ENCODE data around the gene EXD3. TPM values are rescaled to one million over a fixed set of nuclear protein-coding genes. Genes with fewer than 3 reads are reported as not detected.

EXD3 gene
- total RNA-seq, 1 donor from 2014 or later = 18.7 TPM

DNA sequence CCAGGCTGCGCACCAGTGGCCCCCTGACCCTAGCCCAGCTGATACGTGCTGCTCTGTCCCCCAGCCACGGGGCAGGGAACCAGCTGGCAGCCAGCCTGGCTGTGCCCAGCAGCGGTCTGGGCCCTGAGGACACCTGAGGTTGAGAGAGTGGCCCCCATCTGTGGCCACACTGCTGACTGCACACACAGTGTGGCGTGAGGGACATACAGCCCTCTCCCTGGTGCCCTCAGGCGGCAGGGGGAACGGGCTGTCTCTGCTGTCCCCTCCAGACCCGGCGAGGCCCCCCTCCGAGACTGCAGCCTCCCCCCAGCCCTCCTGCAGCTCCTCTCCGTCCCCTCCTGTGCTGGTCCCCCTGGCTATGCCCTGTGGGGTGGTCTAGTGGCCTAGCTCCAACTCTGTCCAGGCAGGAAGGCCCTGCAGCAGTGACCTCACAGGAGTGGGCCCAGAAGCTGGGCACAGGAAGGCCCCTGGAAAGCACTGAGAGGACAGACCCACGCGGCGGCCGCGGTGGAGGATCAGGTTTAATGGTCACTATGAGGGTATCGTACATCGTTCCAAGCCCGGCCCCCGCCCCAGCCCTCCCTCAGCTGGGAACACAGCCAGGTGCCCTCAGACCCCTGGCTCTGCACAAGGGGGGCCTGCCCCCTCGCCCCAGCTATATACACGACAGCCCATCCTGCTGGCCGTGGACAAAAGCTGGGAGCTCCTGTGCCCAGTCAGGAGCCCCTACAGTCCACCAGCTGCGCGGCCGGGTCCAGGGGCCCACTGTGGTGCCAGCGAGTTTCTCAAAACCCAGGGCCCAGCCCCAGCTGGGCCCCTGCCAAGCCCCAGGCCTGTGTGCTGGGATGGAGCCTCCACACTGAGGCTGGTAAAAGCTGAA lies 25.0 kb upstream of the EXD3 start:
- DNase-seq (ENCODE audit: low read depth in 2 of 2) = no peak

DNA sequence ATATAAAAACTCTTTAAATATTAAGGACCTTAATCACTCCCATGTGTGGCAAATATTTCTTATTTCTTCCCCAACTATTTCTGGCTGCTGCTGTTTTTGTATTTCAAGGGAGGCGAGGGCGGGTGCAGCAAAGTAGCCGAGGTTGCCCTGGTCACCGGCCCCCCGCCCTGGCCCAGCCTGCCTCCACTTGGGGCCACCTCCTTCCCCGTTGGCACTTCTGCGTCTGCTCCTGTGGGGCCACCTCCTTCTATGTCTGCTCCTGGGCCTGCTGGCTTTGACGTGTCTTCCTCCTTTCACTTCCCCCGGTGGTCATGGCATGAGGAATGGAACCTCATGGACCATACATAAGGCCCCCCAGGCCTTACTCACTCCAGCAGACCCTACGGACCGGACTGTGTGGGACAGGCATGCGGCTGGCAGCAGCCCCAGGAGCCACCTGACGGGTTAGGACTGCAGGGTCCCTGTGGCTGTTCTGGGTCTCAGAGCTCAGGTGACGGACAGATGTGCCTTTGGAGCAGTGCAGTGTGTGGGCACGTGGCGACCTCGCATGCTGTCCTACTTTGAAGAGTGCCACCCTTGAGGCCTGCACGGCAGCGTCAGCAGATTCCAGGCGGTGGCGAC lies 24.0 kb upstream of the EXD3 start:
- no peak for DNase-seq (ENCODE audit: low read depth in 2 of 2)

DNA sequence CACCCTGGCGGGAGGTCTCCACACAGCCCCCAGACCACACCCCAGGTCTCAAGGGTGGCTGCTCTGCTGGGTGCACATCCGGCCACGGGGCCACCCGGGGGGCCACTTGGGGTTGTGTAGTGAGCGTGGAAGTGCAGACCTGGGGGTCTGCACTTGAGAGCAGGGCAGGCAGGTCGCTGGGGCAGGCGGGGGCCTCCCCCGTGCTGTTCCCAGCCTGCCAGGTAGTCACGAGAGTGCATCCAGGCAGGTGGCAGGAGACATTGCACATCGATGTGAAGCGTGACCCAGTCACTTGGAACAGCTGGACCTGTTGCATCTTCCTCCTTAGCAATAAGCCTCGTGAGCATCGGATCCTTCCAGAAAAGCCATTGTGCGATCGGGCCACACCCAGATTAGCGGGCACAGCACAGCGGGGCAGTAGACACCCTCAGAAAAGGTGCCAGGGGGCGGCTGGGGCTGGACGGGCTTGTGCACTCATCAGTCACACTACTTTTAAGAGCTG lies 23.0 kb upstream of the EXD3 start:
- DNase-seq (ENCODE audit: low read depth in 2 of 2) = no peak

DNA sequence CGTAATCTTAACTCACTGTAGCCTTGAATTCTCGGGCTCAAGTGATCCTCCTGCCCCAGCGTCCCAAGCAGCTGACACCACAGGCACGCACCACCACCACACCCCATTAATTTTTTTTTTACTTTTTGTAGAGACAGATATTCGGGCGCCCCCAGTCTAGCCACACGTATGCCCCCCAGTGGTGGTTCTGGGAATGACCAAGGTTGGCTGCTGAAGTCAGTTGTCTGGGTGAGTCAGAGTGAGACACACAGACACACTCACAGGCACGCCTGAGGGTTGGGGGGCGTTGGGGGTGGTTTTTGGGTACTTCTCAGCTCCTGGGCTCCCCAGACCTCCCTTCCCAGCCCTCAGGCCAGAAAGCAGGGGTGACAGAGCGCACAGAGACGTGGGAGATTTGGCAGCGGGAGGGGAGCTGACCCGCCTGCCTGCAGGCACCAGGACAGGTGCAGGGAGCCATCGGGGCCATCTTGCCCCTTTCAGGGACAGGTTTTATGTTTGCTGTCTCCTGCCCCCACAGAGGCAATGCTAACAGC lies 22.4 kb upstream of the EXD3 start:
- peak; percentile 83 for DNase-seq (ENCODE audit: low read depth in 2 of 2)

DNA sequence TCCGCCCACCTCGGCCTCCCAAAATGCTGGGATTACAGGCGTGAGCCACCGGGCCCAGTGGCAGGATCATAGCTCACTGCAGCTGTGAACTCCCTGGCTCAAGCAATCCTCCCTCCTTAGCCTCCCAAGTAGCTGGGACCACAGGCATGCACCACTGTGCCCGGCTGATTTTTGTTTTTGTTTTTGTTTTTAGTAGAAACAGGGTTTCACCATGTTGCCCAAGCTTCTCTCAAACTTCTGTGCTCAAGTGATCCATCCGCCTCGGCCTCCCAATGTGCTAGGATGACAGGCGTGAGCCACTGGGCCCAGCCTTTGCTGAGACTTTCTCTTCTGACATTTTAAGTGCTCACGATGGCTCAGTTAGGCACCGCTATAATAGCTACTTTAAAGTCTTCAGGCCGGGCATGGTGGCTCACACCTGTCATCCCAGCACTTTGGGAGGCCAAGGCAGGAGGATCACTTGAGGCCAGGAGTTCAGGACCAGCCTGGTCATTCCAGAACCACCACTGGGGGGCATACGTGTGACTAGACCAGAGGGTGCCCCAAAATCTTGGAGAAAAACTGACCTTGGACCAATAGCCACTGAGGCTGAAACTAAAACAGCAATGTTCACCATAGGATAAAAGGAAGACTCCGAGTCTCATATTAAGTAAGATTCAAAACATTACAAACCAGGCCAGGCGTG lies 21.3 kb upstream of the EXD3 start:
- DNase-seq (ENCODE audit: low read depth in 2 of 2) = no peak

DNA sequence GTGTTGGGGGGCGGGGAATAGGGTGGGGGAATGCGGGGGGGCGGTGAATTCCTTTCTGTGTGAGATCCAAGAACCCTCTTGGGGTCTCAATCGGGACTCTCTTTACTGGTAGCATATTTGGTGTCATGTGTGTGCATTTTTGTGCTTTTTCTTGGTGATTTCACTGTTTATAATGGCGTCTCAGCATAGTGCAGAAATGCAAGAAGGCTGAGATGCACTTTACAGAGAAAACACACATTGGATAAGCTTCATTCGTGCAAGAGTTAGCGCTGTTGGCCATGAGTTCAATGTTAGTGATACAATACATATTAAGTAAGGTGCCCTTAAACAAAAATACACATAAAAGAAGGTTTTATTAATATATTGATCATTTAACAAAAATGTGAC lies 19.0 kb upstream of the EXD3 start:
- no peak for DNase-seq (ENCODE audit: low read depth in 2 of 2)

DNA sequence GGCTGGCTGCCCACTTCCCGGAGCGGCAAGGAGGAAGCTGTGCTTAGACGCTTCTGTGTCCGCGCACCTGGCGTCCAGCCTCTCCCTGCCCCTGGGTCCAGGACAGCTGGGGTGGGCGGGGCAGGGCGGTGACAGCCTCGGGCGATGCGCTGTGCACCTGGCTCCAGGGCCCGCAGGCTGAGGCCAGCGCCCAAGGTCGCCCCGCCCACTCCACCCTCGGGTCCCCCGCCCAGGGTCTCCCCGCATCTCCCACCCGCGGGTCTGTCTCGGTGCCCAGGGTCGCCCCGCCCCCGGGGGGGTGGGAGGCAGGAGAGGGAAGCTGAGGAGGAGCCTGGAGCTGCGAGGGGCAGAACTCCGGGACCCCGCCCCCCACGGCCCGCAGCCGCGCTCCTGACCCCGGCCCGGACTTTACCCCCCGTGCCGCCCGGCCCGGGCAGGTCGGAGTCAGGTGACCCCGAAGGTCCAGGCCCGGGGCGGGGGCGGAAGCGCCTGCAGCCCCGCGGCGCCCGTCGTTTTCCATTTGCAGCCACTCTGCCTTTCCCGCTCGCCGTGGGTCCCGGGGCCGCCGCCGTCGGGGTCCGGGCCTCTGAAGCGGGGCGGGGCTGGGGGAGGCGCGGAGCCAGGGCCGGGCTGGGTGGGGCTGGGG lies 18.4 kb upstream of the EXD3 start, which contains the start of gene ENTPD8:
ENTPD8 (minus strand) TSS at position 69 of the 646 bp plus-strand sequence. CDS start 3,072 bp downstream, outside the sequence.
- DNase-seq (ENCODE audit: low read depth in 2 of 2) = no peak

DNA sequence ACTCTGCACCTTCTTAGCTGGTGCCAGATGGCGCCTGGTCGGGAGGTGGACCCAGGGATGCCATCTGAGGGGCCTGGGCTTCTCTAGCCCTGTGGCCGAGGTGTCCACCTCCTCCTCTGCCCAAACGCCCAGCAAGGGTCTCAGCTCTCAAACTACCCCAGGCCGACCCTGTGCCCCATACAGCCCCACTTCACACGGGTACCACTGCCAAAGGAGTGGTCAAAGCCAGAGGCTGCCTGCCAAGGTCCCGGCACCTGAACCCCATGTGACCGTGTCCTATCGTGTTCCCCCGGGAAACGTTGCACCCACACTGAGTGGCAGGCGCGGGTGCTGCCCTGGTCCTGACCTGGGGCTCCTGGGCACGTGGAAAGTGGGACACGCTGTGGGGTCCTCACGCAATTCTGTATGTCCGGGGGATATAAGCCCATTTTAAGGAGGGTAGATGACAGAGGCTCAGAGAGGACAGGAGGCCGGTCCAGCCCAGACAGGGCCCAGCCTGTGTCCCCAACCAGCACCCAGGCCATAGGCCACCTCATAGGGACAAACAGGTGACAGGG lies 16.3 kb upstream of the EXD3 start:
- no peak for DNase-seq (ENCODE audit: low read depth in 2 of 2)

DNA sequence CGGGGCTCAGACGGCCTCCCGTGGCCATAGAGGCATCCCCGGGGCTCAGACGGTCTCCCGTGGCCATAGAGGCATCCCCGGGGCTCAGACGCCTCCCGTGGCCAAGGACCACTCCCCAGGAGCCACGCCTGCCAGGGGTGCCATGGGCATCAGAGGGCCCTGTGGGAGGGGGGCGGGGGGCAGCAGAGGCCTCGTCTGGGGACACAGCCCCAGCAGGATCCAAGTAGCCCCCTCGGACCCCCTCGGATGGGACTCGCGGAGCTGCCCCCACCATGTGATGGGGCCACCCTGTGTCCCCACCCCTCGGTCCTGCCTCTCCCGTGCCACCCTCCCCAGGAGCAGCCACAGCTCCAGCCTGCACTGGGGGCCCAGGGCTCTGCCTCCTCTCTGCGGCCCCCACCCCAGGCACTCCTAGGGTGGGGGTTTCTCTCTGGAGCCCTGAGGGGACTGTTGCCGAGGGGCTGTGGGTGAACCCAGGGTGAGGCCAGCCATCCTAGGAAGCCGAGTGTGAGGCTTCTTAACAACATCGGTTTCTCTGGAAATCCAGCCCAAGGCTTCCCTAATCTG lies 15.7 kb upstream of the EXD3 start:
- no peak for DNase-seq (ENCODE audit: low read depth in 2 of 2)

DNA sequence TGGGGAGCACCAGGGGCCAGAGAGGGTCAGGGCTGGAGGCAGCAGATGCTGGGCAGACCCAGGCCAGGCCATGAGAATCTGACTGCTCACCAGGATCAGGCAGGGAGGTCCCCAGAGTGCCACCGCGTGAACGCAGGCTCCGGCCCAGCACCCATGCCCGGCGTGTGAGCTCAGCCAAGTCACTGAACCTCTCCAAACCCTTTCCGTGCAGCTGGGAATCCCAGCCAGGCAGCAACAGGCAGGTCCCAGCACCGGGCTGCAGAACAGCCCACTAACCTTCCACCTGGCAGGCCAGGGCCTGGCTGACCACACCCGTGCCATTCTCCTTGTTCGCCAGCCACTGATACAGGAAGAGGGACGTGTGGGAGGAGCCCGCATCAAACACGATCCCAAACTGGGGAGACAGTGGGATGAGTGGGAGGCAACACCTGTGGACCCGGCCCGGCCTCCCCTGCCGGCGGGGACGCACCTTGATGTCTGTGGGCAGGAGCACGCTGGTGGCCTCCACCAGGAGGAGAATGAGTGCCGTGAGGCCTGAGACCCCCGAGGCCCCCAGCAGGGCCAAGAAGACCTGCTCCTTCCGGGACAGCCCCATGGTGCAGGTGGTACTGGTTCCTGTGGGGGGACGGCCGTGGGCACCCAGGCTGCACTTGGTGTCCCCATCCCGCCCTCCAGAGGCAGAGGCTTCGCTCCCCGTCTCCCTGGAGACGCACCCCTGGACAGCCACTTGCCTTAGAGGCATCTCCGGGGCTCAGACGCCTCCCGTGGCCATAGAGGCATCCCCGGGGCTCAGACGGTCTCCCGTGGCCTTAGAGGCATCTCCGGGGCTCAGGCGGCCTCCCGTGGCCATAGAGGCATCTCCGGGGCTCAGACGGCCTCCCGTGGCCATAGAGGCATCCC lies 15.0 kb upstream of the EXD3 start:
- no peak for DNase-seq (ENCODE audit: low read depth in 2 of 2)

DNA sequence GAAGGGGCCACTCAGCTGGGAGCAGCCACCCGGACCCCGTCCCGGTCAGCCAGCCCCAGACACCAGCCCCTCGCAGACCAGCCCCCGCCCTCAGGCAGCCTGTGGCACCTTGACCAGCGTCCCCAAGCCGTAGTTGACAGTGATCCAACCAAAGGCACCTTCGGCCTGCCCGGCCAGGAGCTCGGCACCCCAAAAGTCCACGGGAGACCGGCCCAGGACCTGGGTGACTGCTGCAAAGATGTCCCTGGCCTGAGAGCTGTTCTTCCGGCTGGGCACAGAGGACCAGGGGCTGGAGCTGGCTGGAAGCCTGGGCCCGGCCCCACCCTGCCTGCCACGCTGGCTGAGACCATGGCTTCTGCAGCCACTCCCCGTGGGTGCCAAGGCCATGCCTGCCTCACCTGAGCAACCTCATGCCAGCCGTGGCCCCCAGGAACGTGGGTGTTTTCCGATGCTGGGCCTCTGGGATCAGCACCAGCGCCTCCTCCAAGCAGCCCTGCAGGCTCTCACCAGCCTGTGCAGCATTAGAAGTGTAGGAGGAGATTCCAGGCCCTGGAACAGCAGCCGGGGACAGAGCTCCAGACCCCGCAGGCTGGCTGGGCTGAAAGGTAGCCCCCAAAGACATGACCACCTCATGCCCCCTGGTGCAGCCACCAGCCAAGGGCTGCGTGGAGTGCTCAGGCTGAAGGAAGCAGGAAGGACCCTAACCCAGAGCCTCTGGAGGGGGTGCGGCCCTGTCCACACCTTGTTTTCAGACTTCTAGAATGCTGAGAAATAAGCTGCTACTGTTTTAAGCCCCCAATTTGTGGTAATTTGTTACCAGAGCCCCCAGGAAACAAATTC lies 14.0 kb upstream of the EXD3 start:
- no peak for DNase-seq (ENCODE audit: low read depth in 2 of 2)

DNA sequence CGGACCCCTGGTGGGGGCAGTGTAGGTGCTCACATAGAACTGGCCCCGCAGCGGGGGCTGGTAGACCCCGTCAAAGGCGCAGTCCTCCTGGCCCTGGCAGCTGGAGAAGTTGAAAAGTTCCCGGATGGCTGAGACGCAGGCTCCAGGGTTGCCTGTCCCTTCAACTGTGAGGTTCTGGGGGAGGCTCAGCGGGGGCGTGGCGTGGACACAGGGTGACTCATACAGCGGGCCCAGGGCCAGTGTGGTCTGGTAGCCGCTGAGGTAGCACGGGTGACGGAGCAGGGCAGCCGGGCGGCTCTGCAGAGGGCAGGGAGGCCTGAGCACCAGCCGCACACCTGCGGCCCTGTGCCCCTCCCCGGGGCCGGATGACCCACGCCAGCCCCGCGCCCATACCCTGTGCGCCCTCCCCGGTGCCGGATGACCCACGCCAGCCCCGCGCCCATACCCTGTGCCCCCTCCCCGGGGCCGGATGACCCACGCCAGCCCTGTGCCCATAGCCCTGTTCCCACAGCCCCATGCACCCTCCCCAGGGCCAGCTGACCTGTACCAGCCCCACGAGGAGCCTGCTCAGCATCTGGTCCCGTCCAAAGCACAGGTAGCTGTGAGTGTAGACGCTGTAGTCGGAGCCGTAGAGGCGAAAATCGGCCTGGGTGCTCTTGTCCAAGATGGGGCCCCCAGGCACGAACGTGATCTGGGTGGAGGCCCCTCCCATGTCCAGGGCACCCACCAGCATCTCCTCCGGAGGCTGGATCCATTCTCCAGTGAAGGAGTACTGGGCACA lies 13.2 kb upstream of the EXD3 start:
- DNase-seq (ENCODE audit: low read depth in 2 of 2) = peak; percentile 71 to 81

DNA sequence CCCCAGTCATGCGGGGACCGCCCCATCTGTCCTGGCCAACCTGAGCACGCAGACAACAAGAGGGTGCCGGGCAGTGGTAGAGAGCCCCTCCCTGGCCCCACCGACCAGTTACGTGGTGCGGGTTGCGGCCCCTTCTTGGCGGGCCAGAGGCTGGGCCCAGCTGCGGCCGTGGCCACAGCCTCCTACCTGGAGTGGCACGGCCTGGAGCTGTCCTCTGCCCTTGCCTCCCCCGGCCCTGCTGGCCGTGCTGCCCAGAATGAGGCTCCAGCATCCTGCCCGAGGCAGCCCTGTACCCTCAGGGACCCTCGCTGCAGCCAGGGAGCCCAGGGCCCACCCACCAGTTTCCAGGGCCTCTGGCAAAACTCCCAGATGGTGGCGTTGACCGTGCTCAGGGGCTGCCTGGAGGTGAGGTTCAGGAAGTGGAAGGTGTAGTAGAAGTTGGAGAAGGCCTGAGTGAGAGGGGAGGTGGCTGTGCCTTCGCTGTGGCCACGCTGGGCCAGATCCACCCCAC lies 12.5 kb upstream of the EXD3 start:
- DNase-seq (ENCODE audit: low read depth in 2 of 2) = no peak

DNA sequence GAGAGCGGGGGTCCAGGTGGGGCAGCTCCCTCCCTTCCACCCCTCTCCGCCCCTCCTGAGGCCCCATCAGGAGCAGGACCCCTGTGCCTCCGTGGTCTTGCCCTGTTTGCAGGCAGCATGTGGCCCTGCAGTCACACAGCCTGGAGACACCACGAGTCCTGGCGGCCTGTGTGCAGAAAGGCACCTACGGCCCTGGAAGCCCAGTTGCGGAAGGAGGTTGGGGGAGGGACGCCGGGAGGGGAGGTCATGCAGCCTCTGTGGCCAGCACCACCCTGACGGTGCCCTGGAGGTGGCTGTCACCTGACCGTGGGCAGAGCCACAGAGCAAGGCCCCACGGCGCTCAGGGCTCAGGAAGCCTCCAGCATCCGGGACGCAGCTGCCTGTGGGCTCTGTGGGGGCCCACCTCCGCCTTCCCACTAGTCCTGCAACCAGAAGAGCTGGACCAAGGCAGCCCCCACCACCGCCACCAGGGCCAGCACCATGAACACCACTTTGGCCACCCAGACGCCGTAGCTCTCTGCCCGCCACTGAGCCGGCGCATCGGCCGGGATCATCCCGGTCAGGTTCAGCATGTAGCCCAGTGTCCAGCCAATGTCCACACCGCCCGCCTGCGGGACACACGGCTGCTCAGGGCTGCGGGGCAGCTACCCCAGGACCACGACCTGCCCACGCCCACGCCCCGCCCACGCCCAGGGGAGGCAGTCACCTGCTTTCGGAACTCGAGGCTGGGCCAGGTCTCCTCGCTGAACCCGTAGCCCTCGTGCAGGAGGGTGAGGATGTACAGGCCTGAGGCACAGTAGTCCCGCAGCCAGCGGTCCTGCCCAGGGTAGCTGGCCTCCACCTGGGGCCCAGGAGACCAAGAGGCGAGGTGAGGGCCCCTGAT lies 11.8 kb upstream of the EXD3 start:
- no peak for DNase-seq (ENCODE audit: low read depth in 2 of 2)

DNA sequence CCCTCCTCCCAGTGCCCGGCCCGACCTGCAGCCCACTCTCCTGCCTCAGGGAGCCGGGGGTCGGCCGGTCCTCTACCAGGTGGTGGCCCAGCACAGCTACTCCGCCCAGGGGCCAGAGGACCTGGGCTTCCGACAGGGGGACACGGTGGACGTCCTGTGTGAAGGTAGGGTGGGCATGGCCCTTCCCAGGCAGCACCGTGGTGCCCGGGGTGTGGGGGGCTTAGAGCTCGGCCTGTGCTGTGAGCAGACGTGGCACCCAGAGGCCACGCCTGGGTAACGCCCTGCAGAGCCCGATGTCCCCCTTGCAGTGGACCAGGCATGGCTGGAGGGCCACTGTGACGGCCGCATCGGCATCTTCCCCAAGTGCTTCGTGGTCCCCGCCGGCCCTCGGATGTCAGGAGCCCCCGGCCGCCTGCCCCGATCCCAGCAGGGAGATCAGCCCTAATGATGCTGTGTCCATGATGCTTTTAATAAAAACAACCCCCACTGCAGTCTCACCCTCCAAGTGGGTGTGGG lies 11.0 kb upstream of the EXD3 start:
- no peak for DNase-seq (ENCODE audit: low read depth in 2 of 2)

DNA sequence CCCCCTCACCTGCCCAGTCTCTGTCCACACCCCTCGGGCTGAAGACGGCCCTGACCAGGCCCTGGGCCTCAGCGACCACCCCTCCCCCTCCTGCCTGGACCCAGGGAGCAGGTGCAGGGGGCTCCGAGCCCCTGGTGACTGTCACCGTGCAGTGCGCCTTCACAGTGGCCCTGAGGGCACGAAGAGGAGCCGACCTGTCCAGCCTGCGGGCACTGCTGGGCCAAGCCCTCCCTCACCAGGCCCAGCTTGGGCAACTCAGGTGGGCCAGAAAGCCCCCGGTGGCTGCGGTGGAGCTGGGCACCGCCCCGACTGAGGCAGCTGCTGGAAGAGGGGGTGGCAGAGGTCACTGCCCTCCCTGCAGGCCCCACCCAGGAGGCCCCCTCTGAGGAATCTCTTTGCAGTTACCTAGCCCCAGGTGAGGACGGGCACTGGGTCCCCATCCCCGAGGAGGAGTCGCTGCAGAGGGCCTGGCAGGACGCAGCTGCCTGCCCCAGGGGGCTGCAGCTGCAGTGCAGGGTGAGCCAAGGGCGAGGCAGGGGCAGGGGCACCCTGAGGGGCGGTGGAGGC lies 10.5 kb upstream of the EXD3 start:
- DNase-seq (ENCODE audit: low read depth in 2 of 2) = no peak
